GM19395 (cell line): ENCODE results near the gene HTR2A.

Experiments used
- ATAC-seq: cut with Tn5 transposase; IDR thresholded peaks from one replicate; pipeline ENCODE4 v1.9.1; 2021; ENCODE audit warnings: mild to moderate bottlenecking, moderate library complexity; ENCODE audit not compliant: unreplicated experiment

The HTR2A gene

DNA sequence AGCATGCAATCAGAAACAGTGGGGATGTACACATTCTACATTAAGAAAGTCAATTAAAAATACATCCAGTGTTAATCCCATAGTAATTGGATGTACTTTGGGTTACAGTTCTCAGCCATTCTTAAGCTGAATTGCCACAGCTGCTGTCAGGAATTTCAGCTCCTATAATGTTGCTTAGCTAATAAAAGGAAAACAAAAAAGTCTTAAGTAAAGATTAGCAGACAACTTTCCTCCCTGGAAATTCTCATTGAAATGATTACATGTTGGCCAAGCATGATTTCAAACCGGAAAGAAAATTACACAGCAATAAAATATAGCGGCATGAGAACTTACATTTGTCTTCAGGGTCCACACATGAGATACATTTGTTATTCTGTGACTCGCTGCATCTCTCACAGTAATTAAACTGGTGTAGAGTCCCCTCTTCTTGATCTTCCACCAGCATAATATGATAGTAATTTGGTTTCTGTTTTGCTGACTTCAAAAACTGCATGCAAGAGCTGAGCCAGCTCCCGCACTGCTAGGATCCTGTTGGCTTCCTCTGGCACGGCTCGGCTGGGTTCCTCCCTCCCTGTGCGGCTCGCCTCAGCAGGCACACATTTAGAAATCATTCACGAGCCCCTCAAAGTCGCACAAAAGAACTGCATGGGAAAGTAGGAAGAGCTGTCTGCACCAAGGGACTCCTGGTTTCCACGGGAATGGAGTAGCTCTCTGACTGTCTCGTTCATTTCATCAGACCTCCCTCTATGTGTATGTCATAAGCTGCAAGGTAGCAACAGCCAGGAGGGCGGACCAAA, at the start of gene HTR2A:
Gene HTR2A, minus strand, starts transcription at position 713 of the 797 bp plus-strand sequence. CDS start 1,147 bp downstream, outside the sequence.
- ATAC-seq, result no peak

DNA sequence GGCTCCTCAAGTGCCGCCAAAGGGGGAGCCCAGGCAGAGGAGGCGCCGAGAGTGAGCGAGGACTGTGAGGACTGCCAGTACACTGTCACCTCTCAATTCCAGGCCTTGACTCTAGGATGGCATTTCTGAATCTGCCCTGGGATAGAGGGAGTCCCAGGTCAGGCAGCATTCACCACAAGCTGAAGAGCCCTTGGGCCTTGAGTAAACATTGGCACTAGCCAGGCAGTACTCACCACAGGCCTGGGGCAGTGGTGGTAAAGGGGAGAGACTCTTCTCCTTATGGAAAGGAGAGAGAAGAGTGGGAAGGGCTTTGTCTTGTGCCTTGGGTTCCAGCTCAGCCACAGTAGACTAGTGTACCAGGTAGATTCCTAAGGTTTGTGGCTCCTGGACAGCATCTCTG, 39.7 kb upstream of the HTR2A start:
- no peak for ATAC-seq

DNA sequence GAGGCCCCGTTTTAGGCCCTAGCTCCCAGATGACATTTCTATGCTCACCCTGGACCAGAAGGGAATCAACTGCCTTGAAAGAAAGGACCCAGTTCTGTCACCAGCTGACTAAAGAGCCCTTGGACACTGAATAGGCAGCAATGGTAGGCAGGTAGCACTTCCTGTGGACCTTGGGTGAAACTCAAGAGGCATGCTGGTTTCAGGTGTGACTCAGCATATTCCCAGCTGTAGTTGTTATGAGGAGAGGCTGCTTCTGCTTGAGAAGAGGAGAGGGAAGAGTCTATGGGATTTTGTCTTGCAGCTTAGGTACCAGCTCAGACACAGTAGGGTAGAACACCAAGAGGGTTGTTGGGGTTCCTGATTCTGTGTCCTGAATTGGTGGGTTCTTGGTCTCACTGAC, 37.9 kb upstream of the HTR2A start:
- ATAC-seq, result no peak

DNA sequence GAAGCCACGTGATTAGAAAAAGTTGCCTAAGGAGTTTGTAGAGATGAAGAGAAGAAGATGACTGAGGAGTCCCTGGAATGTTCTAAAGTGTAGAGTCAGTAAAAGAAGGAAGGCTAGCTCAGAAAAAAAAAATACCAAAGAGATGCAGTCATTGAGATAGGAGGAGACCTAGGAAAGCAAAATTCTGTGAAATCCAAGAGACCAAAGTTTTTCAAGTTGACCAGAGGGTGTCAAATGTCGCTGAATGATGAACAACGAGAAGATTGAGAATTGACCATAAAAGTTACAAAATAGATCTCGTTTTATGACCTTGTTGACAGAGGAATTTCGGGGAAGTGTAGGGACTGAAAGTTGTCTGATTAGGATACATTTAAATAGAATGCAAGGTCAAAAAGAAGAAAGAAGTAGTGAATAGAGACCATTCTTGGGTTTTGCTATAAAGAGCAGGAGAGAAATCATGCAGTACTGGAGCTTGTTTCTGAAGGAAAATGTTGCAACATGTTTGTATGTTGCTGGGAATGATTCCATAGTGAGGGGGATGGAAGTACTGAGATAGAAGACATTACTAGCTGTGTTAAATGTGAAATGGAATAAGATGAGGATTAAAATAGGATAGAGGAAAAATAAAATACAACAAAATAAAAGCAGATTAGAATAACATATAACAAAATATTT, 30.2 kb upstream of the HTR2A start:
- ATAC-seq, result no peak

DNA sequence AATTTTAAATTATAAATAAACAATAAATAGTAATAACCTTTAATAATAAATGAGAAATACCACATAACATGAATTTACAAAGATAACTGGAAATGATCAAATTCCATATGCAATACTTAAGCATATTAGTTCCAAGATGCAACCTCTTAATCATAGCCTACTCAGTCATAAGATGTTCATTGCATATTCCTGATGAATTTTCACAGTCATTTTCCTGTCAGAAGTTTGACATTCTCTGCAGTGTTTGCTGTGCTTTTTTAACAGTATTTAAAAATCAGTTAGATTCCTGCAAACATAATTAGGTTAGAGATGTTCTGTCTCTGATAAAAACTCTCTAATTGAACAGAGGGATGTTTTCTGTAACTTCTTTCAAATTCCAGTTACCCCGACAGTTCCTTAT, 28.6 kb upstream of the HTR2A start:
- ATAC-seq, result no peak

DNA sequence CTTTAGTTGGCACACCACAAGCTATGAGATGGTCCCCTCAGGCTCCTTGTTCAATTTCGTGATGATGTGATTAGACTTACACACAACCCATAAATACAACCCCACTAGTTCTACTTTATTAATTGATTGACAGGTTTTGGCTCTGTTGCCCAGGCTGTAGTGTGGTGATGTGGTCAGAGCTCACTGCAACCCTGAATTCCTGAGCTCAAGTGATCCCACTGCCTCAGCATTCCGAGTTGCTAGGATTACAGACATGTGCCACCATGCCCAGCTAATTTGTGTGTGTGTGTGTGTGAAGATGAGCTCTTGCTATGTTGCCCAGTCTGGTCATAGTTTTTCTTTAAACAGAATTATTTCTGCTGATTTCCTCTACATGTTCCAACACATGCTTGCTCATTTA, 17.5 kb upstream of the HTR2A start:
- ATAC-seq, result no peak

DNA sequence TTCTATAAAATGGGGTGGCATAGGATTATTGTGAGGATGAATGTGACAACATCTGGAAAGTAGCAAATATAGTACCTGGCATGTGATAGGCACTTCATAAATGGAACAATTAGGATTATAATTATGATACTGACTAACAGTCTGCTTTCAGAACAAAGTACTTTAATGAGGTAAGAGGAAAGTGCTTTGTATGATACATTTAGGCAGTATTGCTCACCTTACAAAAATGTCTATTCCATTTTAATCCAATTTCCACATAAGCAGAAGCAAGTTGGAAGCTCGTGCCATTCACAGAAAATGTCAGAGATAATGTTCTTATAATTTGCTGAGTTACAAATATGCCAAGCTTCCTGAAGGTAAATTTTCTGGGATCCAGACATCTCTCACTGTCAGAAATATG, 16.9 kb upstream of the HTR2A start:
- ATAC-seq, result no peak

DNA sequence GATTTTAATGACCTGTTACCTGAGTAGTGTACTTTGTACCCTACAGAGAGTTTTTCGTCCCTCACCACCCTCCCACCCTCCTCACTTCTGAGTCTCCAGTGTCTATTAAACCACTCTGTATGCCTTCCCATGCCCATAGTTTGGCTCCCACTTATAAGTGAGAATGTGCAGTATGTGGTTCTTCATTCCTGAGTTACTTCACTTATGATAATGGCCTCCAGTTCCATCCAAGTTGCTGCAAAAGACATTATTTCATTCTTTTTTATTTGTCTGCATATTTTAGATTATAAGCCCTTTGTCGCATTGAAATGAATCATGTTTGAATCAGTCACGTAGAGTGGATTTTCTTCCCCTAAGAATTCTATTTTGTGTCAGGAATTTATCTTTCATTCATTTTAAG, 12.2 kb upstream of the HTR2A start:
- ATAC-seq, result no peak

DNA sequence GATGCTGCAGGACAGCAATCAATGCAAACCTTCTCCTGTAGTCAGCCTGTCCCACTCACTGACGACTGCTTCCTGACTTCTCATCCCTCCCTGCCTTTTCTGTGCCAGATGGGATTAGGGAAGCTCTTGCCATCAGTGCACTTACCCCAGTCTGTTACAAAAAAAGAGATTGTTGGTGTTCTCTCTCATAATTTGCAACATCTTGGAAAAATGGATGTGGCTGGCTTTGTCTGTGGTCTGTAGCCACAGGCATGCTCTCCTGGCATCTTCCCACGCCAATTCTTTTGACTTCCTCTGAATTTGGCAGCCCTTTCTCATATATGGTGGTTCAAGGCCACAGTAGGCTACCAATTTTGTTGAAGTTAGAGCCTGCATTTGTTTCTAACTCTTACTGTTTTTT, 11.6 kb upstream of the HTR2A start:
- ATAC-seq, result no peak

DNA sequence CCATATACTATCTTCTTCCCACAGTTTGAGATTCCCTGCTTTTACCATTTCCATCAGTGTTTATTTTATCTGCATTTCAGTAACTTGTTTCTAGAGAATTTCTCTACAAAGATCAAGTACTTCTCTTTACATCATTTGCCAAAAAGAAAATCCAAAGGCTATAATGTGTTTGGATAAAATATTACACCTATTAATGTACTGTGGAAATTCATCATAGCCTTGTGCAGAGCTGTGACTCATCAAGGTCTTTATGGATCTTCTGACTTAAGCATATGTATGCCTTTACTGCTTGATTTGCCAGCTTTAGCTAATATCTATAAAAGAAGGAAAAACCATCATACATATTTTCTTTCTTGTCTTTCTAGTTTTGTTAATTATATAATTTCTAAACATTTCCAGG, 9.6 kb upstream of the HTR2A start:
- ATAC-seq, result no peak

DNA sequence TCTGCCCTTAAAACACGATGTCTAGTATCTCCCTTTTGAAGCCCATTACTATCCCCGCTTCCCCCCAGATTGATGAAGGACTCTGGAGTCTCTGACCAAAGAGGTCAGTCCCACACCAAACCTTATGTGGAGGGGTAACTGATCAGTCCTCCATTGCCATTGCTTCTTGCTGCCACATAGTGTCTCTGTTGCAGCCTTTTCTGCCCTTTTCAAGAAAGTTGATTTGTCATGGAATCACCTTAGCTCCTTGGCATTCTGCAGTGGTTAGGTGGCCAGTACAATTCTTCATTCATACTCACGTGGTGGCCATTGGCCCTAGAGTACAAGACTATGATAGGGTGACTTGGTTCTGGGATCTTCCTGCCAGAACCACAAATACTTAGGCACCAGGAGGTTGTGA, 8.4 kb upstream of the HTR2A start:
- ATAC-seq, result no peak

DNA sequence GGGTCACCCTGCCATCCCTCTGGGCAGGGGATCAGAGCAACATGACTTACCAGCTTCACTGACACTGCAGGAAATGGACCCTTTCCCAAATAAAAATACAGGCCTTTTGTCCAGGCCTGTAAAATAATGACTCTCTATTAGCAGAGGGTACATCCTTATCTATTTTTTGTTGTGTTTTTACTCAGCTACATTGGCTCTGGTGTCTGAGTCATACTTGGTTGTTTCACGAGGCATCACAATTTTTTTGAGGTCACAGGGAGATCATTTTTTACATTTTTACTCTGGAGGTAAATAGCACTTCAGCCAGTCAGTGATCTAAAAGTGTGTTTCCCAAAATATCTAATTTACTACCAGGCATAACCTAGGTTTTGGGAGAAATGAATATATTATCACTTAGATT, 6.9 kb upstream of the HTR2A start:
- no peak for ATAC-seq

DNA sequence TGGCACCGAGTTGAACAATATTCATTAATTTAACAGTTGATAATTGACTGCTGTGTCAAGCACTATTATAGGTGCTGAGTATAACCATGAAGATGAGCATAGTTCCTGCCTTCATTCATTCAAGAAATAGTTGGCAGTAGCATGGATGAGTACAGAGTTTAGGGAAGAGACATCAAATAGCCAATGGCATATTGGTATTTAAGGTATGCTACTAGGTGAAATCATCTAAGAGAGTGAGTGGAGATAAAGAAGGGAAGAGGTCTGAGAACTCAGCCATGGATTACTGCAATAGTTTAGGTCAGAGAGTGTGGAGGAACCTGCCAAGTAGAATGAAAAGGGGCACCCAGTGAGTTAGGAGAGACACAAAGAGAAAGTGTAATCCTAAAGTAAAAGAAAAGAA, 4.9 kb upstream of the HTR2A start:
- no peak for ATAC-seq

DNA sequence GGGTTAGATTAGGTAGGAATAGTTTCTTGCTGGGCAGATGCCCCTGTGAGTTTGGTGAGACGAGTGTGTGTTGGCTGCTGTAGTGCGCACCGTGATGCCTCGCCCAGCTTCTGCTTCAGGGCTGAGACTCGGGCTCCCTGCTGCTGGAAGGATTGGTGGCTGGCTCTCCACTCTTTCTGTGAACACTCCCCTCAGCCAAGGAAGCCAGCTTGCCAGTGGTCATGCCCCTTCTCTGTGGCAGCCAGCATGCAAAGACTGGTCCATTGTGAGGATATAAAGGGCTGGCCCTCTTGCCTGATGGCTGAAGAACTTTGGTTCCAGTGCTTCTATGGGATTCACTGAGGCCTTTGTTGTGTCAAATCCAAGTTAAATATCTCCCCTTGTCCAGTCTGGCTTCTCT, 2.9 kb upstream of the HTR2A start:
- no peak for ATAC-seq

DNA sequence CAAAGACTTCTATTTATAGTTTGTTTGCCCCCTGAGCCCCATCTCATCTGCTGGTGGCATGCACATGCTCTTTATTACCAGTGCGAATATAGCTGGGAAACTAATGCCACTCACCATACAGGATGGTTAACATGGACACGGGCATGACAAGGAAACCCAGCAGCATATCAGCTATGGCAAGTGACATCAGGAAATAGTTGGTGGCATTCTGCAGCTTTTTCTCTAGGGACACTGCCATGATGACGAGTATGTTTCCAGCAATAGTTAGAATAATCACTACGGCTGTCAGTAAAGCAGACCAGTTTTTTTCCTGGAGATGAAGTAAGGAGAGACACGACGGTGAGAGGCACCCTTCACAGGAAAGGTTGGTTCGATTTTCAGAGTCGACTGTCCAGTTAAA, 1.5 kb downstream of the HTR2A start:
- no peak for ATAC-seq

DNA sequence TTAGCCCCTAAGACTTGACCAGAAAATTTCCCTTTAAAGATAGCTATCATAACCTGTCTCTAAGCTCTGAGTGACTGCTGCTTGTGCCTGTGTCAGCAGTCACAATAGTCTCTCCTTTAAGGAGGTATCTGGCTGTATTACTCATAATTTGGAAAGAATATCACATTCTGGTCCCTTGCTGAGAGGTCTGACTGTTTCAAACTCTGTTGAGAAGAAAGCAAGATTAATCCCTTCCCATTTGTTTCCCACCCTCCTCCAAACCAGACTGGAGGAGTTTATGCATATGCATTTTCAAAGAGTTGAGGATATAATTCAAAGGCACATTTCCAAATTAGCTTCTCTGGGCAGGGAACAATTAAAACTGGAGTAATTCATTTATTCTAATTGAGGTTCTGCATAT, 2.3 kb downstream of the HTR2A start:
- peak; percentile 26 for ATAC-seq

DNA sequence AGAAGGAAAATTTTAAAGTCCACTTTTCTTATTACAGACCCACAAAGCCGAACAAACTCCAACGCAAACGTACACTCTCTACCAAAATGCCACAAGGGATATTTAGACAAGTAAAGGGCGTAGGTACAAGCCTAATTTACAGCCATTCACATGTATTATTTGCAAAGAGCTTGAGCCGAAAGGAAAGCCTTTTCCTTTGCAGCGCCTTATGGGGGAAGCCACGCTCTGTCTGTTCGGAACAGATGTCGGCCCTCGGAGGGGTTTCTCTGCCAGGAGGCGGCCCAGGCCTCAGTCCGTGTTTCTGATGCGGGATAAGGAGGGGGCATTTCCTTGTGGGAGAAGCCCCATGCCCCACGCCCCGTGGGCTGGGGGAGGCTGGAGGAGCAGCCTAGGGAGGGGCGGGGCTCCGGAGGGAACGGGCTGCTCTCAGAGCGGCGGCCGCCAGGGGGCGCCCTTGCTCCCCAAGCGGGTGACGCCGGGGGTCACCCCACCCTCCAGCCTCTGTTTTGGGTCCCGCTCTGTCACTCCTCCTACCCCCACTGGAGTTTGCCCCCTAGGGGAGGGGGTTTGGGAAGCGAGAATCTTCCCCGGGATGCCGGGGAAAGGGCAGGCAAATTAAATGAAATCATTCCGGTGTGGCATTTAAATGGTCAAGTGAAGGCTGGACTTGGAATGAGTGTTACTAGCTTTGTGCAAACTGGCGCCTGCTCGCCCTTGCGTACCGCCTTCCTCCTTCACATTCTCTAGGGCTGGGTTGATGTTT, 2.9 kb downstream of the HTR2A start:
- peak; percentile 89 for ATAC-seq

DNA sequence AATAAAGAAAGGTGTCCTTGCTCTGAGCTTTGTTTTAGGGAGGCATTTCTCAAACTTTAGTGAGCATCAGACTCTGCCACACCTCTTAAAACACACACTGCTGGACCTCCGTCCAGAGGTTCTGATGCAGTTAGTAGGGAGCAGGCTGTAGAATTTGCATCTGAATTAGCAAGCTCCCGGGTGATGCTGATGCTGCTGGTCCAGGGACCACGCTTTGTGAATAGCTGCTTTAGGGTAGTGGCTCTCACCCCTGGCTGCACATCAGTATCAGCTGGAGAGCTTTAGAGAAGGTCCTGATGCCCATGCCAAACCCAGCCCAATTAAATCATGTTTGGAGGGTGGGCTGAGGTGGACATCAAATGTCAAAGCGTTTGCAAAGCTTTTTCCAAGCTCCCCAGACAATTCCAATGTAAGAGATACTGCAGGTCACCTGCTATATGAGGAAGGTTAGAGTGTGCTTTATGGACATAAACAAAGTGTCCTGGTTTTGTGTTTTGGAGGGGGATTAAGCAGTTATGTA, 3.6 kb downstream of the HTR2A start:
- ATAC-seq, result no peak

DNA sequence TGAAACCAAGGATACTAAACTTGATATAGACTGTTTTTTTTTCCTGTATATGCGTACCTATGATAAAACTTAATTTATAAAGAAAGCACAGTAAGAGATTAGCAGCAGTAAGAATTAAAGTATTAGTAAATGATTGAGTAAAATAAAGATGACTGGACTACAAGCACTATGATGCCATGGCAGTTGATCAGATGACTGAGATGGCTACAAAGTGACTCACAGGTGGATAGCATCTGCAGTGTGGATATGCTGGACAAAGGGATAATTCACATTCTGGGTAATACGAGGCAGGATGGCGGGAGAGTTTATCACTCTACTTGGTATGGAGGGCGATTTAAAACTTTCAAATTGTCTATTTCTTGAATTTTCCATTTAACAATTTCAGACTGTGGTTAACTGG, 11.8 kb downstream of the HTR2A start:
- ATAC-seq, result no peak

DNA sequence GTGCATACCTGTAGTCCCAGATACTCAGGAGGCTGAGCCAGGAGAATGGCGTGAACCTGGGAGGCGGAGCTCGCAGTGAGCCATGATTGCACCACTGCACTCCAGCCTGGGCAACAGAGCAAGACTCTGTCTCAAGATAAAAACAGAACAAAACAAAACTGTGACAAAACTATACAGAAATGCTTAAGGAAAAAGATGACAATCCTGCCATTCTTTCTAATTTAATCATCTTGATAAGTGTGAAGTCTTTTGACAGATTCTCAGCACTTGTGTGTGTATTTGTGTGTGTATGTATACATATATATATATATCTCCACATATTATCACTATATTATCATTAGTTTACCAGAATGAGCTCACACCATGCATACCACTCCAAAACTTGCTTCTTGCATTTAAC, 12.3 kb downstream of the HTR2A start:
- ATAC-seq, result no peak

DNA sequence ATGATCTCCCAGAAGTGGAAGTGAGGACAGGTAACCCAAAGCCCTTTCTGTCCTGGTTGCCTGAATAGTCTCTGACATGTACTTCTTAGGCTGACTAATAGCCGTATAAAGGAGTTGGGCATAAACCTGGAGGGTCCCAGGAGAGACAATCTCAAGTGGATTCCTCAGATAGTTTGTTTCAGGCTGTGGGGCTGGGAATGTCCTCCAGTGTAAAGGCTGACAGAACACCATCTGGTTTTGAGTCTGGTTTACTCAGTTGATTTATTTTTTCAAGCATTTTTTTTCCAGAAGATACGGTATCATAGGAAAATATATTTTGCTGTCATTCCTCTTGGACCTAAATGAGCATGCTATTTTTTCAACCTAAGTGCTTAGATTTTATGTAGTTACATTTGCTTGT, 15.2 kb downstream of the HTR2A start:
- no peak for ATAC-seq

DNA sequence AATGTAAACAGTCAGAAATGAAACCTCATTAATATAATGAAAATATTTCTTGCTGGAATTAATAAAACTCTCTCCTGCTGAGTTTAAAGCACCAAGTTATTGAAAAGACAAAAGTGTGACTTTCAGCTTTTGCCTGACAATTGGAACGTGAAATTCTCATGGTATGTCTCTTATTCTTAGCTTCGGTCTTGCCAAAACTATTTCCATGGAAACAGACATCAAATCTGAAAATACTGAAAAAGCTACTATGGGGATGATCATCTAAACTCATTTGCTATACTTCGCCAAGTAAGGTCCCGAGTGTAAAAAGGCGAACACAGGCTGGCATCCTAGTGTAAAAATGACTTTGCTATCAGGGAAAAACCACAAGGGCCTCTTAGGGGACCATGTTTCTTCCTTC, 22.8 kb downstream of the HTR2A start:
- no peak for ATAC-seq
